ENCODE results near the gene CSGALNACT2. TPM values are rescaled to one million over a fixed set of nuclear protein-coding genes. Genes with fewer than 3 reads are reported as not detected.

CSGALNACT2 gene
- total and polyA plus RNA-seq, 2 donors (not counting 1 experiment from before 2014, with no cell fraction given) = 10.9 to 24.0 TPM

DNA sequence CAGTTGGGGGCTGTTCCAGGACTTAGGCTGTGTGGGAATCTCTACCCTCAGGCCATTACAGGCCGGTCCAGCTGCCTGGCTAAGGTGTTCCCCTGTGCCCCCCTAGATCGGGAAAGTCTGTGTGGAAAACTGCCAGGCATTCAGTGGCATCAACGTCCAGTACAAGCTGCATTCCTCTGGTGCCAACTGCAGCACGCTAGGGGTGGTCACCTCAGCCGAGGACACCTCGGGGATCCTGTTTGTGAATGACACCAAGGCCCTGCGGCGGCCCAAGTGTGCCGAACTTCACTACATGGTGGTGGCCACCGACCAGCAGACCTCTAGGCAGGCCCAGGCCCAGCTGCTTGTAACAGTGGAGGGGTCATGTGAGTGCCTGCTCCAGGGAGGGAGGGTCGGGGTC is 27.1 kb upstream of the CSGALNACT2 start:
- no peak overlapping the region for H3K4me3 Mint-ChIP-seq
- ATAC-seq (ENCODE audit: low read depth) (no peak), DNase-seq (no peak)
- TF ChIP-seq, protein P1, sequence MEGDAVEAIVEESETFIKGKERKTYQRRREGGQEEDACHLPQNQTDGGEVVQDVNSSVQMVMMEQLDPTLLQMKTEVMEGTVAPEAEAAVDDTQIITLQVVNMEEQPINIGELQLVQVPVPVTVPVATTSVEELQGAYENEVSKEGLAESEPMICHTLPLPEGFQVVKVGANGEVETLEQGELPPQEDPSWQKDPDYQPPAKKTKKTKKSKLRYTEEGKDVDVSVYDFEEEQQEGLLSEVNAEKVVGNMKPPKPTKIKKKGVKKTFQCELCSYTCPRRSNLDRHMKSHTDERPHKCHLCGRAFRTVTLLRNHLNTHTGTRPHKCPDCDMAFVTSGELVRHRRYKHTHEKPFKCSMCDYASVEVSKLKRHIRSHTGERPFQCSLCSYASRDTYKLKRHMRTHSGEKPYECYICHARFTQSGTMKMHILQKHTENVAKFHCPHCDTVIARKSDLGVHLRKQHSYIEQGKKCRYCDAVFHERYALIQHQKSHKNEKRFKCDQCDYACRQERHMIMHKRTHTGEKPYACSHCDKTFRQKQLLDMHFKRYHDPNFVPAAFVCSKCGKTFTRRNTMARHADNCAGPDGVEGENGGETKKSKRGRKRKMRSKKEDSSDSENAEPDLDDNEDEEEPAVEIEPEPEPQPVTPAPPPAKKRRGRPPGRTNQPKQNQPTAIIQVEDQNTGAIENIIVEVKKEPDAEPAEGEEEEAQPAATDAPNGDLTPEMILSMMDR (IDR thresholded peaks at IDR 0.05) = no peak
- no peak for TF ChIP-seq EZH2 (IDR thresholded peaks at IDR 0.05; ENCODE audit: borderline replicate concordance, insufficient read depth, low read depth, low read length, poor library complexity, severe bottlenecking)
- Histone ChIP-seq H3K4me1 (ENCODE audit: control insufficient read depth in 2 of 2, insufficient read depth in 2 of 2, low read length in 2 of 2) (peaks cover 5 to 13% of the 10 kb centered on the region in 2 donors), H3K4me2 (replicated peaks; ENCODE audit: low read depth, low read length, poor library complexity, severe bottlenecking) (no peak overlapping the region), H4K20me1 (ENCODE audit: control insufficient read depth, insufficient read depth, low read length, poor library complexity, severe bottlenecking) (no peaks in the 10 kb centered on the region), H3K79me2 (ENCODE audit: control insufficient read depth, insufficient read depth, low read length) (no peaks in the 10 kb centered on the region), H2AFZ (ENCODE audit: insufficient read depth, low read depth, low read length, poor library complexity, severe bottlenecking) (no peak overlapping the region), H3K9ac (ENCODE audit: low read length) (no peak overlapping the region), H3K9me3 (ENCODE audit: control extremely low read depth in 1 of 3, control insufficient read depth in 2 of 3, insufficient read depth in 1 of 3, low read length in 2 of 3) (no peaks in the 10 kb centered on the region), H3K27ac (ENCODE audit: low read length in 2 of 2) (no peak overlapping the region), H3K27me3 (replicated peaks in 1 of 4; ENCODE audit: control extremely low read depth in 1 of 4, control insufficient read depth in 3 of 4, insufficient read depth in 4 of 4, low read length in 3 of 4) (no peaks in the 10 kb centered on the region), H3K4me3 (ENCODE audit: control extremely low read depth in 1 of 5, extremely low read depth in 1 of 5, insufficient read depth in 1 of 5, low read depth in 2 of 5, low read length in 4 of 5) (no peak overlapping the region), H3K36me3 (replicated peaks in 1 of 2; ENCODE audit: control extremely low read depth in 1 of 2, control insufficient read depth in 1 of 2, extremely low read depth in 1 of 2, insufficient read depth in 2 of 2, low read length in 1 of 2) (no peaks in the 10 kb centered on the region)
- CTCF ChIA-PET = no interaction called here
- no peaks in the 10 kb centered on the region for H3K9me3 Mint-ChIP-seq (ENCODE audit: insufficient read depth)
- peaks cover 8% of the 10 kb centered on the region for H3K4me1 Mint-ChIP-seq
- H3K27ac Mint-ChIP-seq = no peak overlapping the region
- POLR2A ChIA-PET = no interaction called here
- no peaks in the 10 kb centered on the region for H3K27me3 Mint-ChIP-seq
- WGBS (ENCODE audit: insufficient coverage) = 97% methylated on average over 9 of the region's 11 CpGs
- intact Hi-C loops (cut with micrococcal nuclease) = no loop called here

DNA sequence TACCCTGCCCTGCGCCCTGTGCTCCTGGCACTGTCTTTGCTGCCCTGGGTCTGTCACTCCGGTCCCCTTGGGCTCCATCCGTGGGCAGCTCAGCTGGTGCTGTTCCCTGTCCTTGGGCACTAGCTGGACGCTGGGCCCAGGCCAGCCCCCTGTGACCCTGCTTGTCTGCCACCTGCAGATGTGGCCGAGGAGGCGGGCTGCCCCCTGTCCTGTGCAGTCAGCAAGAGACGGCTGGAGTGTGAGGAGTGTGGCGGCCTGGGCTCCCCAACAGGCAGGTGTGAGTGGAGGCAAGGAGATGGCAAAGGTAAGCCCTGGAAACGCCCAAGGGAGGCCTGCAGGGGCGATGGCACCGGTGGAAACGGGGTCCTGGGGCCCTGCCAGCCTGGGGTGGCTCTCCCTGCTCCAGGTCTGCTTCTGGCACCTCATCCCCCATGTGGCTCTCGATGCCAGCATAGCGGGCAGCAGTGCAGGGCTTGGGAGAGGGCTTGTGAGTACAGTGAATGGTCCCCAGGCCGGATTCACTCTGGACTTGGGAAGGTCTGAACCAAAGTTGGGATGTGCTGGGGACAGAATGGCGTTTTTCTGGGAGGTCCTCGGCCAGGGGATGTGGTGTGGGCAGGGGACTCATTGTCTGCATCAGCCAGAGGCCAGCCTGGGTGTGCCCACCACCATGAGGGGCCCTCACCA is 26.2 kb upstream of the CSGALNACT2 start:
- H3K9ac ChIP-seq (ENCODE audit: low read length) = no peak overlapping the region
- H3K36me3 ChIP-seq (replicated peaks in 1 of 2; ENCODE audit: control extremely low read depth in 1 of 2, control insufficient read depth in 1 of 2, extremely low read depth in 1 of 2, insufficient read depth in 2 of 2, low read length in 1 of 2) = no peaks in the 10 kb centered on the region
- H3K4me1 ChIP-seq (ENCODE audit: control insufficient read depth in 2 of 2, insufficient read depth in 2 of 2, low read length in 2 of 2) = peaks cover 0 to 7% of the 10 kb centered on the region in 2 donors
- H3K9me3 ChIP-seq (ENCODE audit: control extremely low read depth in 1 of 3, control insufficient read depth in 2 of 3, insufficient read depth in 1 of 3, low read length in 2 of 3) = no peaks in the 10 kb centered on the region
- intact Hi-C loops (cut with micrococcal nuclease) = no loop called here
- no peak overlapping the region for H3K4me2 ChIP-seq (replicated peaks; ENCODE audit: low read depth, low read length, poor library complexity, severe bottlenecking)
- H3K4me3 ChIP-seq (ENCODE audit: control extremely low read depth in 1 of 5, extremely low read depth in 1 of 5, insufficient read depth in 1 of 5, low read depth in 2 of 5, low read length in 4 of 5) = no peak overlapping the region
- WGBS (ENCODE audit: insufficient coverage) = 92% methylated on average over 15 of the region's 17 CpGs
- no peaks in the 10 kb centered on the region for H4K20me1 ChIP-seq (ENCODE audit: control insufficient read depth, insufficient read depth, low read length, poor library complexity, severe bottlenecking)
- Mint-ChIP-seq H3K9me3 (ENCODE audit: insufficient read depth) (no peaks in the 10 kb centered on the region), H3K27ac (no peak overlapping the region), H3K27me3 (no peaks in the 10 kb centered on the region), H3K4me1 (peaks cover under 1% of the 10 kb centered on the region), H3K4me3 (no peak overlapping the region)
- no peaks in the 10 kb centered on the region for H3K27me3 ChIP-seq (replicated peaks in 1 of 4; ENCODE audit: control extremely low read depth in 1 of 4, control insufficient read depth in 3 of 4, insufficient read depth in 4 of 4, low read length in 3 of 4)
- no peak for TF ChIP-seq EZH2 (IDR thresholded peaks at IDR 0.05; ENCODE audit: borderline replicate concordance, insufficient read depth, low read depth, low read length, poor library complexity, severe bottlenecking)
- TF ChIP-seq, protein P1 (IDR thresholded peaks at IDR 0.05) = no peak
- H3K27ac ChIP-seq (ENCODE audit: low read length in 2 of 2) = no peak overlapping the region
- H2AFZ ChIP-seq (ENCODE audit: insufficient read depth, low read depth, low read length, poor library complexity, severe bottlenecking) = no peak overlapping the region
- ChIA-PET CTCF (no interaction called here), POLR2A (no interaction called here)
- DNase-seq = no peak
- H3K79me2 ChIP-seq (ENCODE audit: control insufficient read depth, insufficient read depth, low read length) = no peaks in the 10 kb centered on the region
- ATAC-seq (ENCODE audit: low read depth) = no peak

Data from B cell (primary cell).